Activated naive CD4-positive, alpha-beta T cell treated with anti-CD3 and anti-CD28 coated beads, Interleukin-2, amount 50 U/mL, for 72 hours (primary cell): ENCODE data around the gene HOGA1. TPM values are rescaled to one million over a fixed set of nuclear protein-coding genes. Genes with fewer than 3 reads are reported as not detected.
A peak's percentile ranks its signal among the peaks of the same experiment; 100 is the strongest.

Experiments used
- ATAC-seq, 2 donors: fragments of 150-1000 bp; cut with Tn5 transposase; 2 replicates each; pipeline ENCODE4 v1.10.0; 2021; ENCODE audit warnings: mild to moderate bottlenecking in 2 of 2, moderate library complexity in 2 of 2
- DNase-seq, 2 donors: peaks; one replicate each; pipeline ENCODE4 v3.0.0; 2021 to 2022; ENCODE audit warnings: low spot score in 2 of 2
- H3K27ac Mint-ChIP-seq, 2 donors: one replicate each; pipeline ENCODE4 v1.8.0; 2022; ENCODE audit warnings: mild to moderate bottlenecking in 2 of 2, mixed read lengths in 2 of 2
- H3K36me3 Mint-ChIP-seq, 2 donors: one replicate each; pipeline ENCODE4 v1.8.0; 2022; ENCODE audit warnings: mixed read lengths in 2 of 2
- H3K9me3 Mint-ChIP-seq, 2 donors: one replicate each; pipeline ENCODE4 v1.8.0; 2022; ENCODE audit warnings: mixed read lengths in 2 of 2
- total RNA-seq, 2 donors: library from RNA; stranded (reverse); gene quantifications; one replicate each; pipeline ENCODE4 v1.2.3, GENCODE V29; 2022

The HOGA1 gene
- not detected for total RNA-seq

DNA sequence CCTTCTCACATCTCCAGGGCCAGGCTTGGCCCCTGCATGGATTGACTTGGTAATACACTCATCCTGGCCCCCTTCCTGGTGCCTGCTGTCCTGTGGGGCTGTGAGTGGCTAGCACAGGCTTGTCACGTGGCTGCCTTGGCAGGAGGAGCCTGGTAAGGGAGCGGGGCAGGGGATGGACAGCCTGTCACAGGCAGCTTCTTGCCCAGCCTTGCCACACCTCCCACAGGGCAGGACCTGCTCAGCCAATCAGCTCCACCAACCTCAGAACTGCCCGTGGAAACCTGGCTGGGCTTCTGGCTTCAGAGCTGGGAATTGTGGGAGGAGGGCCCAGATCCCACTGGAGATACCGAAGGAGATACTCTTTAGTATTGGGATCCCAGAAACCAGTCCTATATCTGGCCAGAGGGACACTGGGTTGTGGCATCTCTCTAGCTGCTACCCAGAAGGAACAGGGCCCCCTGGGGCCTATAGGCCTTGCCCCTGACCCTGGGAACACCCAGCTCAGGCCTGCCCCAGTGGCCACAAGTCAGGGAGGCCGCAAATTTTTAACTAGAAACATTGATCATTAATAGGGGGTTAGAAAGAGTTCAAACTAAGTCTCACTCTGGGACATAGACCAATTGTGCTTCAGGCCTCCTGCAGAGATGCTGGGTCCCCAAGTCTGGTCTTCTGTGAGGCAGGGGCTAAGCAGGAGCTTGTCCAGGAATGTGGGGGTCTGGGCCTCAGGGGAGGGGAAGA, at the start of gene HOGA1:
HOGA1 (plus strand) TSS at position 330 of the 738 bp plus-strand sequence; CDS start at position 645, 315 bp downstream.
- no peaks in the 10 kb centered on the region for H3K36me3 Mint-ChIP-seq
- no peak for ATAC-seq

DNA sequence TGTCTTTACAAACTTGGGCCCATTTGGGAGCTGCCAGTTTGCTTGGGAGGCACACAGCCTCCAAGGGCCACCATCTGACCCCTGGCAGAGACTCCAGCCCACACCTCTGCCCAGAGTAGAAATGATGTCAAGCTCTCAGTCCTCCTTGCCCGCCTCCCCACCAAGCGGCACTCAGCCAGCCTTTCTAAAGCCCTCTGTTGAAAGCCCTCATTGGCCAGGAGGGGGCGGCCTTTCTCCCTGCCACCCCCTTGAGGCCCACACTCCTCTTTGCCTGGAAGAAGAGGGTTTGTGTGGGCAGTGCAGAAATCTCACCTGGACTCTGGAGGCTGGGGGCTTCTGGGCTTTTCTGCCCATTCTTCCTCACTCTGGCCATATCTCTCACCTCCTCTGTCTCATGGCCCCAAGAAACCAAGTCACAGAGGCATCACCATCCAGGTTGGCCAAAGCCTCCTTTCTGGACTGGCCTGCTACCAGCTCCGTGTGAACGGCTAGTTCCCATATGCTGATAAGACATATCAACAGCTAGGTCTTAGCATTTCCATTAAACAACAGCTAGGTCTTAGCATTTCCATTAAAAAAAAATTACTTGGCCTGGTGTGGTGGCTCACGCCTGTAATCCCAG, 49.3 kb upstream of the HOGA1 start:
- H3K9me3 Mint-ChIP-seq = no peaks in the 10 kb centered on the region
- H3K36me3 Mint-ChIP-seq = no peaks in the 10 kb centered on the region
- ATAC-seq (peak; percentile 59 to 83), DNase-seq (peak in 1 of 2 donors; percentile 47)
- no peak overlapping the region for H3K27ac Mint-ChIP-seq

More for the DNA sequence above, at the start of gene HOGA1:
- no peak for DNase-seq
- H3K9me3 Mint-ChIP-seq = no peaks in the 10 kb centered on the region
- H3K27ac Mint-ChIP-seq = peak within 1 kb of the TSS; percentile 25 to 30

- Mint-ChIP-seq H3K36me3 (no peaks in the 10 kb centered on the region), H3K27ac (no peak overlapping the region), H3K9me3 (no peaks in the 10 kb centered on the region)
- DNase-seq = no peak
- ATAC-seq = no peak
Measured at GRCh38 chr10:97537186-97537869, 46.9 kb upstream of the HOGA1 start.

GRCh38 chr10:97538411-97538810, 45.8 kb upstream of the HOGA1 start:
- H3K27ac Mint-ChIP-seq = peak overlapping the region in 1 of 2 donors; percentile 20
- no peaks in the 10 kb centered on the region for H3K9me3 Mint-ChIP-seq
- ATAC-seq = no peak
- DNase-seq = no peak
- H3K36me3 Mint-ChIP-seq = no peaks in the 10 kb centered on the region

GRCh38 chr10:97538839-97539238, 45.4 kb upstream of the HOGA1 start:
- peak overlapping the region in 1 of 2 donors; percentile 20 for H3K27ac Mint-ChIP-seq
- no peaks in the 10 kb centered on the region for H3K9me3 Mint-ChIP-seq
- no peak for DNase-seq
- no peaks in the 10 kb centered on the region for H3K36me3 Mint-ChIP-seq
- no peak for ATAC-seq

GRCh38 chr10:97539523-97540200, 44.5 kb upstream of the HOGA1 start:
- ATAC-seq (no peak), DNase-seq (no peak)
- H3K36me3 Mint-ChIP-seq = no peaks in the 10 kb centered on the region
- no peak overlapping the region for H3K27ac Mint-ChIP-seq
- no peaks in the 10 kb centered on the region for H3K9me3 Mint-ChIP-seq

DNA sequence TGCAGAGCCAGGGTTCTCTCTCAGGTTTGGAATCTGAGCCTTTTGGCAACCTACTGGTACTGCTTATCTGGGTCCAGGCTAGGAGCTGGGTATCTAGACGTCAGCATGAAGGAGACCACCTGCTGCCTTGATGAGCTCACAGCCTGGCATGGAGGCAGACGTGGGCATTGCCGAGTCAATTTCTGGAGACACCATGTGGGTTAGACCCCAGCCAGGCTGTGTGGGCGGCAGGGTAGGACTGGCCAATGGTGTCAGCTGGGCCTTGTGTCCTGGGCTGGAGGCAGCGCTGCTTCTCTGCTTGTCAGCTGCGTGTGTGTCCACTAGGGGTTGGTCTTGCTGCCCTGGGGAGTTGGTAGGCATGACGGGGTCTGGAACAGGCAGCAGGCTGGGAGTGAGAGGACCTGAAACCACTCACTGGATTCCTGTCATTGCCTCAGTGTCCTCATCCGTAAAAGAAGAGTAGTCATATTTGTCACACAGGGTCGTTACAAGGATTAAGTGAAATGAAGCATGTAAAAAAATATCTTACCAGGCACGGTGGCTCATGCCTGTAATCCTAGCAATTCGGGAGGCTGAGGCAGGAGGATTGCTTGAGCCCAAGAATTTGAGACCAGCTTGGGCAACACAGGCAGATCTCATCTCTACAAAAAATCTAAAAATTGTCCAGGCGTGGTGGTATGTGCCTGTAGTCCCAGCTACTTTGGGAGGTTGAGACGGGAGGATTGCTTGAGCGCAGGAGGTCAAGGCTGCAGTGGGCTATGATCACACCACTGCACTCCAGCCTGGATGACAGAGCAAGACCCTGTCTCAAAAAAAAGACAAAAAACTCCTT, 43.3 kb upstream of the HOGA1 start:
- Mint-ChIP-seq H3K9me3 (no peaks in the 10 kb centered on the region), H3K36me3 (no peaks in the 10 kb centered on the region), H3K27ac (no peak overlapping the region)
- DNase-seq (no peak), ATAC-seq (no peak)

GRCh38 chr10:97542169-97543024, 41.8 kb upstream of the HOGA1 start:
- no peaks in the 10 kb centered on the region for H3K9me3 Mint-ChIP-seq
- H3K27ac Mint-ChIP-seq = peak overlapping the region; percentile 78 to 81
- DNase-seq (peak; percentile 45 to 68), ATAC-seq (peak; percentile 61 to 69)
- H3K36me3 Mint-ChIP-seq = no peaks in the 10 kb centered on the region

- DNase-seq = peak; percentile 75 to 86
- Mint-ChIP-seq H3K36me3 (no peaks in the 10 kb centered on the region), H3K27ac (peak overlapping the region; percentile 78 to 81), H3K9me3 (no peaks in the 10 kb centered on the region)
- ATAC-seq = peak; percentile 95 to 98
Measured at GRCh38 chr10:97543025-97543546, 41.1 kb upstream of the HOGA1 start.

GRCh38 chr10:97546456-97547270, 37.5 kb upstream of the HOGA1 start:
- DNase-seq (no peak), ATAC-seq (no peak)
- H3K36me3 Mint-ChIP-seq = no peaks in the 10 kb centered on the region
- H3K9me3 Mint-ChIP-seq = no peaks in the 10 kb centered on the region
- no peak overlapping the region for H3K27ac Mint-ChIP-seq

DNA sequence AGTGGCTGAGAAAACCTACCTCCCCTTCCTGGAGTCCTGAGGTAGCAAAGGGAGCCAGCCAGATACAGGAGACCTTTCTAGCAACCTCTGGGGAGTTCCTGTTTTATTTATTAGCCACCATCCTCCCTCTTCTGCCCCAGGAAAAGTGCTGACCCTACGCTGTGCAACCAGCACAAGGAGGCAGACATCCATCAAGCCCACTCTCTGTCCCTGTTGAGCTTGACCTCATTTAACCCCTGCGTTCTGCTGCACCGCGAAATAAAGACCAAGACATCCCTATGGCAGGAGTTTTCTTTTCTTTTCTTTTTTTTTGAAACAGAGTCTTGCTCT, 37.0 kb upstream of the HOGA1 start:
- Mint-ChIP-seq H3K27ac (no peak overlapping the region), H3K9me3 (no peaks in the 10 kb centered on the region), H3K36me3 (no peaks in the 10 kb centered on the region)
- ATAC-seq (no peak), DNase-seq (no peak)

- DNase-seq = no peak
Measured at GRCh38 chr10:97547962-97548361, 36.2 kb upstream of the HOGA1 start.

GRCh38 chr10:97548828-97549455, 35.2 kb upstream of the HOGA1 start:
- DNase-seq (no peak), ATAC-seq (no peak)
- H3K9me3 Mint-ChIP-seq = no peaks in the 10 kb centered on the region
- H3K36me3 Mint-ChIP-seq = no peaks in the 10 kb centered on the region
- peak overlapping the region; percentile 28 to 72 for H3K27ac Mint-ChIP-seq

More at GRCh38 chr10:97547962-97548361, 36.2 kb upstream of the HOGA1 start:
- no peaks in the 10 kb centered on the region for H3K36me3 Mint-ChIP-seq
- H3K9me3 Mint-ChIP-seq = no peaks in the 10 kb centered on the region
- ATAC-seq = no peak
- H3K27ac Mint-ChIP-seq = no peak overlapping the region
